Cardiac muscle cell (in vitro differentiated cells and primary cell): Measurements from ENCODE around the gene CCT8. TPM values are rescaled to one million over a fixed set of nuclear protein-coding genes. Genes with fewer than 3 reads are reported as not detected.

ENCODE experiments used
- DNase-seq, 2 donors: peaks; one replicate each; pipeline versions ENCODE4 v3.0.0 to v3.0.0-alpha.2; 2010 to 2017; ENCODE audit warnings: low read depth in 1 of 2, low spot score in 1 of 2
- H3K27ac ChIP-seq: fragments of 200-600 bp; sonication (generic); 2 replicates; pipeline ENCODE4 v1.5.1; 2016
- H3K27me3 ChIP-seq: fragments of 200-600 bp; sonication (generic); 2 replicates; pipeline ENCODE4 v1.6.0; 2016; ENCODE audit warnings: control low read depth
- H3K36me3 ChIP-seq: fragments of 200-600 bp; sonication (generic); 2 replicates; pipeline ENCODE4 v1.5.1; 2016; ENCODE audit warnings: control low read depth
- H3K4me1 ChIP-seq: fragments of 200-600 bp; sonication (generic); 2 replicates; pipeline ENCODE4 v1.8.1; 2017; ENCODE audit warnings: low read depth, mild to moderate bottlenecking, mixed run types
- H3K4me3 ChIP-seq: fragments of 200-600 bp; sonication (generic); 2 replicates; pipeline ENCODE4 v1.5.1; 2016; ENCODE audit warnings: mild to moderate bottlenecking
- H3K9me3 ChIP-seq: fragments of 200-600 bp; sonication (generic); 2 replicates; pipeline ENCODE4 v1.5.1; 2017; ENCODE audit warnings: low read depth, mild to moderate bottlenecking, control low read depth
- polyA plus RNA-seq: library from polyadenylated mRNA; unstranded; fragments of >200 nt; fragmentation: Nextera tagmentation; extraction: Ambion mirVana; gene quantifications from 2 replicates; pipeline ENCODE4 v1.2.1, GENCODE V29; 2016
- total RNA-seq: library from RNA; depleted of rRNA; stranded (reverse); fragments of >200 nt; gene quantifications from 2 replicates; pipeline ENCODE4 v1.2.3, GENCODE V29; 2016
- TF ChIP-seq, protein P1 (sequence below): IDR thresholded peaks from 2 replicates; pipeline ENCODE4 v1.5.1; 2012; ENCODE audit warnings: low read depth, mild to moderate bottlenecking, low read length

Gene CCT8
- total and polyA plus RNA-seq, 2 experiments from 2014 or later = 147 to 216 TPM

DNA sequence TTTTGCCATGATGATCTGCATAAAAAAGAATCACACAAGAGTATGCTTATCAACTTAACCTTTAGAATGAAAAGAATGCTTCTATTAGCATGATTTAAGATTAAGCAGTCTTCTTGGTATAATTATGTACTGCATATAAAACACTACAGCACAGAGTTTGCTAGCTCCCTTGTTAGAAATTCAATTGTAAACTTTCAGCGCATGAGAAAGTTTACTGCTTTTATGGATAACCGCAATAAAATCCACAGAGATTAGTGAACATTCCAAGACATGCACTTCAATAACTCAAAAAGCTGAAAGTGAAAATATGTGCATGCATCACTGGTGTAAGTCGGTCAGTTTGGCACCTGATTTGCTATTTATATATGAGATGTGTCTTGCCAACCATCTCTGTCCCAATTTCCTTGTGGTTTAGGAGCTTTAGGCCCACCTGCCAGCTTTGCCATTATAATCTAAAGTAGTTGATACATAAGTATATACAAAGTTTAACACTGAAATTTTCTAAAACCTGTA lies 16.9 kb downstream of the CCT8 start:
- no peak for DNase-seq
- TF ChIP-seq, protein P1, sequence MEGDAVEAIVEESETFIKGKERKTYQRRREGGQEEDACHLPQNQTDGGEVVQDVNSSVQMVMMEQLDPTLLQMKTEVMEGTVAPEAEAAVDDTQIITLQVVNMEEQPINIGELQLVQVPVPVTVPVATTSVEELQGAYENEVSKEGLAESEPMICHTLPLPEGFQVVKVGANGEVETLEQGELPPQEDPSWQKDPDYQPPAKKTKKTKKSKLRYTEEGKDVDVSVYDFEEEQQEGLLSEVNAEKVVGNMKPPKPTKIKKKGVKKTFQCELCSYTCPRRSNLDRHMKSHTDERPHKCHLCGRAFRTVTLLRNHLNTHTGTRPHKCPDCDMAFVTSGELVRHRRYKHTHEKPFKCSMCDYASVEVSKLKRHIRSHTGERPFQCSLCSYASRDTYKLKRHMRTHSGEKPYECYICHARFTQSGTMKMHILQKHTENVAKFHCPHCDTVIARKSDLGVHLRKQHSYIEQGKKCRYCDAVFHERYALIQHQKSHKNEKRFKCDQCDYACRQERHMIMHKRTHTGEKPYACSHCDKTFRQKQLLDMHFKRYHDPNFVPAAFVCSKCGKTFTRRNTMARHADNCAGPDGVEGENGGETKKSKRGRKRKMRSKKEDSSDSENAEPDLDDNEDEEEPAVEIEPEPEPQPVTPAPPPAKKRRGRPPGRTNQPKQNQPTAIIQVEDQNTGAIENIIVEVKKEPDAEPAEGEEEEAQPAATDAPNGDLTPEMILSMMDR = no peak
- H3K9me3 ChIP-seq = no peaks in the 10 kb centered on the region
- H3K4me1 ChIP-seq = no peaks in the 10 kb centered on the region
- H3K4me3 ChIP-seq = no peak overlapping the region
- peaks cover 74% of the 10 kb centered on the region for H3K36me3 ChIP-seq
- no peaks in the 10 kb centered on the region for H3K27me3 ChIP-seq
- H3K27ac ChIP-seq = no peak overlapping the region

DNA sequence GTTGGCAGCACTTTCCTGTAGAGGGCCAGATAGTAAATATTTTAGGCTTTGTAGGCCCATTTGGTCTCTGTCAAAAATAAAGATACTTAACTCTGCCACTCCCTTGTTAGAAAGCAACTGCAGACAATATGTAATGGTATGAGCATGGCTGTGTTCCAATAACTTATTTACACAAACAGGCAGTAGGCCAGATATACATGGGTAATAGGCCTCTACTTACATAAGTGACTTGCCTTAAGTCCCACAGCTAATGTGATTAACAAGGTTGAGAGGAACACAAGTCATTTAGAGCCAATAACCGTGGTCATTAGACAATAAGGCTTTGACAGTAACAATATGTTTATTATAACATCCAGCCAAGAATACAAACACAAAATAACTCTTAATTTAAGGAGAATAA lies 17.4 kb downstream of the CCT8 start:
- Histone ChIP-seq H3K4me1 (no peaks in the 10 kb centered on the region), H3K9me3 (no peaks in the 10 kb centered on the region), H3K27ac (no peak overlapping the region), H3K36me3 (peaks cover 73% of the 10 kb centered on the region), H3K27me3 (no peaks in the 10 kb centered on the region), H3K4me3 (no peak overlapping the region)
- TF ChIP-seq, protein P1 = no peak
- no peak for DNase-seq

DNA sequence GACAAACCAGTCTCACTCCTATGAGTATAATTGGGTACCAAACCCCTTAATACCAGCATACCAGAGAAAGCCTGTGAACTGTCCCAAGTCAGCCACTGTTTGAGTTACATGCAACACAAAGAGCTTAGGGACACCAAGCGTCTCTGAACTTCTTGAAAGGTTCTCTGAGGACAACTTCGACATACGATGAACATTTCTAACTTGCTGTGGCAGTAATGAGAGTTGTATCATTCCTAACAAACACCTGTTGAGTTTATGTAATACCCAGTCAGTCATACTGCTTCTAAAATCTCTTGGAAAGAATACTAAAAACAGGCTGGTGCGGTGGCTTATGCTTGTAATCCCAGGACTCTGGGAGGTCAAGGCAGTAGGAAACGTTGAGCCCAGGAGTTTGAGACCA lies 18.4 kb downstream of the CCT8 start:
- TF ChIP-seq, protein P1 = no peak
- no peak for DNase-seq
- no peak overlapping the region for H3K4me3 ChIP-seq
- H3K36me3 ChIP-seq = peaks cover 68% of the 10 kb centered on the region
- no peaks in the 10 kb centered on the region for H3K4me1 ChIP-seq
- peak overlapping the region; percentile 43 for H3K27ac ChIP-seq
- no peaks in the 10 kb centered on the region for H3K27me3 ChIP-seq
- no peaks in the 10 kb centered on the region for H3K9me3 ChIP-seq

DNA sequence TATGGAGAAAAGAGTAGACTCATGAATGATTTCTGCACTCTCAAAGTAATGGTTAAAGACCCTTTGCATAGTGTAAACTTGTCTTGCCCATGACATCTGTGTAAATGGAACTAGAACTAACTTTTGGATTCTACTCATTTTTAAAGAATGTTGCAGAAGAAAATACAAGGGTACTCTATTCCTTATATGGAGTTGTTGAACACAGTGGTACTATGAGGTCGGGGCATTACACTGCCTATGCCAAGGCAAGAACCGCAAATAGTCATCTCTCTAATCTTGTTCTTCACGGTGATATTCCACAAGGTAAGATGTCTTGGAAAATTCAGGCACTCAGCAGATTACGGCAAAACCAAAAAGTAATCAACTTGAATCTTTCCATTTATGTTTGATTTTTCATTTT lies 19.8 kb downstream of the CCT8 start:
- Histone ChIP-seq H3K4me3 (no peak overlapping the region), H3K9me3 (no peaks in the 10 kb centered on the region), H3K27me3 (no peaks in the 10 kb centered on the region), H3K36me3 (peaks cover 70% of the 10 kb centered on the region), H3K27ac (peak overlapping the region; percentile 37), H3K4me1 (no peaks in the 10 kb centered on the region)
- TF ChIP-seq, protein P1 = no peak
- DNase-seq = no peak

DNA sequence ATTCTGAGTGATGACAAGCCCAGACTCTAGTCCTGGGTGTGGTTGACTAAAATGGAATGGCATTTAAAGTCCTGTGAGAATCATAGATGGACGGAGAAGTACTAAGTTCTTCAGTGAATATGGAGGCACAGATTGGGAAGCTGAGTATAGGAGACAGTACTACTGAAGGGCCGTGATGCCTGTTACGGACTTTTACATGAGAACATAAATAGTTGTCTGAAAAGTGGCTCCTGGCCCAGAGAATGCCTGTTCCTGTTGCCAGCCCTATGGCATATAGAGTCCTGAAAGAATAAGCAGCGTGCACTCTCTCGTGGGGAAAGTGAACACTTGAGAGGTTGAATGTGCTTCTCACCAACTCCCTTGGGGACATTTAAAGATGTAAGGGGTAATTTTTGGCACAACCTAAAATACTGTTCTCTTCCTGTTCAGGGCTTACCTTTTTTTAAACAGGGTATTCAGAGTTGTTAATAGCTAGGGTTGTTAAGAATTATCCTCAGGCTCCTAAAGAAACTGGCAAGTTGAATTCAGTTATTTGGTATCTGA lies 20.4 kb downstream of the CCT8 start:
- Histone ChIP-seq H3K27me3 (no peaks in the 10 kb centered on the region), H3K4me1 (no peaks in the 10 kb centered on the region), H3K4me3 (no peak overlapping the region), H3K27ac (peak overlapping the region; percentile 37), H3K9me3 (no peaks in the 10 kb centered on the region), H3K36me3 (peaks cover 71% of the 10 kb centered on the region)
- TF ChIP-seq, protein P1 = no peak
- DNase-seq = no peak
